Adipocyte (in vitro differentiated cells): ENCODE measurements around the gene OTP.

Source experiments
- DNase-seq: peaks from one replicate; pipeline ENCODE4 v3.0.0-alpha.2; 2015; ENCODE audit warnings: low read depth
- H3K27me3 ChIP-seq: replicated peaks from 2 replicates; pipeline ENCODE4 v1.7.0; 2013; ENCODE audit warnings: mild to moderate bottlenecking, low read length, moderate library complexity; ENCODE audit not compliant: control insufficient read depth, insufficient read depth
- H3K36me3 ChIP-seq: 2 replicates; pipeline ENCODE4 v1.7.0; 2013; ENCODE audit warnings: low read length, mild to moderate bottlenecking, moderate library complexity; ENCODE audit not compliant: control insufficient read depth, insufficient read depth, severe bottlenecking
- H3K4me1 ChIP-seq: 2 replicates; pipeline ENCODE4 v1.7.0; 2013; ENCODE audit warnings: mild to moderate bottlenecking, low read length, moderate library complexity; ENCODE audit not compliant: control insufficient read depth, insufficient read depth
- H3K4me3 ChIP-seq: 2 replicates; pipeline ENCODE4 v1.7.0; 2013; ENCODE audit warnings: mild to moderate bottlenecking, low read length, moderate library complexity
- H3K9ac ChIP-seq: 2 replicates; pipeline ENCODE4 v1.7.0; 2013; ENCODE audit warnings: mild to moderate bottlenecking, low read length, moderate library complexity
- H3K9me3 ChIP-seq: 2 replicates; pipeline ENCODE4 v1.7.0; 2013; ENCODE audit warnings: mild to moderate bottlenecking, low read length, moderate library complexity; ENCODE audit not compliant: control insufficient read depth

The OTP gene

GRCh38 chr5:77645158-77645994 lies 6.9 kb upstream of the OTP start:
- Histone ChIP-seq H3K36me3 (no peaks in the 10 kb centered on the region), H3K9ac (no peak overlapping the region), H3K4me3 (peak overlapping the region; percentile 64), H3K27me3 (peaks cover 92% of the 10 kb centered on the region), H3K4me1 (no peaks in the 10 kb centered on the region), H3K9me3 (no peaks in the 10 kb centered on the region)
- DNase-seq, result peak; percentile 44

GRCh38 chr5:77644371-77645157 lies 6.1 kb upstream of the OTP start:
- Histone ChIP-seq H3K4me1 (no peaks in the 10 kb centered on the region), H3K4me3 (no peak overlapping the region), H3K9ac (no peak overlapping the region), H3K27me3 (peaks cover 92% of the 10 kb centered on the region), H3K9me3 (no peaks in the 10 kb centered on the region), H3K36me3 (no peaks in the 10 kb centered on the region)
- DNase-seq, result no peak

- Histone ChIP-seq H3K27me3 (peaks cover 92% of the 10 kb centered on the region), H3K4me1 (no peaks in the 10 kb centered on the region), H3K4me3 (no peak overlapping the region), H3K9me3 (no peaks in the 10 kb centered on the region), H3K36me3 (no peaks in the 10 kb centered on the region), H3K9ac (no peak overlapping the region)
- DNase-seq, result no peak
Observed at GRCh38 chr5:77643654-77644370, 5.3 kb upstream of the OTP start.

GRCh38 chr5:77642738-77643653 lies 4.5 kb upstream of the OTP start:
- Histone ChIP-seq H3K4me1 (no peaks in the 10 kb centered on the region), H3K36me3 (no peaks in the 10 kb centered on the region), H3K9me3 (no peaks in the 10 kb centered on the region), H3K4me3 (no peak overlapping the region), H3K9ac (no peak overlapping the region), H3K27me3 (peaks cover 92% of the 10 kb centered on the region)
- no peak for DNase-seq

GRCh38 chr5:77641963-77642737 lies 3.6 kb upstream of the OTP start:
- H3K27me3 ChIP-seq, result peaks cover 92% of the 10 kb centered on the region
- no peaks in the 10 kb centered on the region for H3K9me3 ChIP-seq
- H3K4me3 ChIP-seq, result no peak overlapping the region
- H3K9ac ChIP-seq, result no peak overlapping the region
- DNase-seq, result no peak
- H3K4me1 ChIP-seq, result no peaks in the 10 kb centered on the region
- H3K36me3 ChIP-seq, result no peaks in the 10 kb centered on the region

- Histone ChIP-seq H3K4me1 (no peaks in the 10 kb centered on the region), H3K27me3 (peaks cover 94% of the 10 kb centered on the region), H3K36me3 (no peaks in the 10 kb centered on the region), H3K4me3 (no peak overlapping the region), H3K9me3 (peaks cover 3% of the 10 kb centered on the region), H3K9ac (no peak overlapping the region)
- DNase-seq, result no peak
Observed at GRCh38 chr5:77641397-77641943, 3.0 kb upstream of the OTP start.

GRCh38 chr5:77640589-77641396 lies 2.3 kb upstream of the OTP start:
- Histone ChIP-seq H3K36me3 (no peaks in the 10 kb centered on the region), H3K9me3 (peaks cover 4% of the 10 kb centered on the region), H3K4me1 (no peaks in the 10 kb centered on the region), H3K4me3 (no peak overlapping the region), H3K9ac (no peak overlapping the region), H3K27me3 (peaks cover 94% of the 10 kb centered on the region)
- no peak for DNase-seq

GRCh38 chr5:77638763-77639671 lies 504 bp upstream of the OTP start:
- Histone ChIP-seq H3K4me3 (no peak overlapping the region), H3K9ac (no peak overlapping the region), H3K9me3 (peaks cover 4% of the 10 kb centered on the region), H3K4me1 (no peaks in the 10 kb centered on the region), H3K27me3 (peaks cover 100% of the 10 kb centered on the region), H3K36me3 (no peaks in the 10 kb centered on the region)
- peak; percentile 14 for DNase-seq
